HFF-Myc (cell line): Measurements from ENCODE around the gene UNC80.

Source experiments
- DNase-seq: peaks from one replicate; pipeline ENCODE4 v3.0.0-alpha.2; 2011; ENCODE audit warnings: low read depth; ENCODE audit errors: extremely low read depth
- H3K4me3 ChIP-seq: replicated peaks from 2 replicates; pipeline ENCODE4 v1.5.1; 2011; ENCODE audit warnings: low read depth, mild to moderate bottlenecking, control low read depth, low read length
- TF ChIP-seq, protein P1 (sequence below): IDR thresholded peaks from 2 replicates; pipeline ENCODE4 v1.5.1; 2012; ENCODE audit warnings: mild to moderate bottlenecking, low read depth, low read length, control low read depth; ENCODE audit errors: missing control alignments

Gene UNC80

DNA sequence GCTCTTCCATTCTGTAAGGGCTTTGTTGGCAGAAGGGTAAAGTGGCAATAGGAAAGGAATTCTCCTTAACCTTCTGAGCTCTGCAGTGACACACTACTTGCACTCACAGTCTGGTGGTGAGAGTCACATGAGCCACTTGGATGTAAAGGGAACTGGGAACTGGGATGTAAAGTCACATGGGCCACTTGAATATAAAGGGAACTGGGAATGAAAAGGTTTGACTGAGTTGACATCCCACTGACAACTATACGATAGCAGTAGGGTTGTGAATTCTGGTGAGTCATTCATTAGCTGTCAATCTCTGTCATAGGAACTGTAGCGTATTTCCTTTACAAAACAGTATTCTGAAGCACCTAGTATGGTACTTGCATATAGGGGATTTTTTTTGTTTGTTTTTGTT is 236.3 kb downstream of the UNC80 start:
- DNase-seq, result no peak
- TF ChIP-seq, protein P1, sequence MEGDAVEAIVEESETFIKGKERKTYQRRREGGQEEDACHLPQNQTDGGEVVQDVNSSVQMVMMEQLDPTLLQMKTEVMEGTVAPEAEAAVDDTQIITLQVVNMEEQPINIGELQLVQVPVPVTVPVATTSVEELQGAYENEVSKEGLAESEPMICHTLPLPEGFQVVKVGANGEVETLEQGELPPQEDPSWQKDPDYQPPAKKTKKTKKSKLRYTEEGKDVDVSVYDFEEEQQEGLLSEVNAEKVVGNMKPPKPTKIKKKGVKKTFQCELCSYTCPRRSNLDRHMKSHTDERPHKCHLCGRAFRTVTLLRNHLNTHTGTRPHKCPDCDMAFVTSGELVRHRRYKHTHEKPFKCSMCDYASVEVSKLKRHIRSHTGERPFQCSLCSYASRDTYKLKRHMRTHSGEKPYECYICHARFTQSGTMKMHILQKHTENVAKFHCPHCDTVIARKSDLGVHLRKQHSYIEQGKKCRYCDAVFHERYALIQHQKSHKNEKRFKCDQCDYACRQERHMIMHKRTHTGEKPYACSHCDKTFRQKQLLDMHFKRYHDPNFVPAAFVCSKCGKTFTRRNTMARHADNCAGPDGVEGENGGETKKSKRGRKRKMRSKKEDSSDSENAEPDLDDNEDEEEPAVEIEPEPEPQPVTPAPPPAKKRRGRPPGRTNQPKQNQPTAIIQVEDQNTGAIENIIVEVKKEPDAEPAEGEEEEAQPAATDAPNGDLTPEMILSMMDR, result no peak
- no peak overlapping the region for H3K4me3 ChIP-seq

DNA sequence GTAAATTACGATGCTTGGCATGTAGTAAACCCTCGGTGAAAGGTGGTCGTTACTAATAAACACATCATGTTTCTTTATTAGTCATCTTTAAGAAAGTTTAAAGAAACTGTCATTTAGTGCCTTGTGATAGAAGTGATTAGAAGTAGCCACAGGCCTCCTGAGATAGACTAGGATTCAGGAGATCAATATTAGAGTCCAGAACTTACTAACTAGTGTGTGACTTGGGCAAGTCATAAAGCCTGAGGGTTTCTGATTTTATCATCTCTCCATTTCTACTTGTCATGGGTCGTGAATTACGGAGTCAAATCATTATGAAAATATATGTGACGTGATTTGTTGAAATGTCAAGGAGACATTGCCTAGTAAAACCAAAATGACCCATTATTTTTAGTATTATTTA is 237.5 kb downstream of the UNC80 start:
- TF ChIP-seq, protein P1, result no peak
- no peak overlapping the region for H3K4me3 ChIP-seq
- no peak for DNase-seq

DNA sequence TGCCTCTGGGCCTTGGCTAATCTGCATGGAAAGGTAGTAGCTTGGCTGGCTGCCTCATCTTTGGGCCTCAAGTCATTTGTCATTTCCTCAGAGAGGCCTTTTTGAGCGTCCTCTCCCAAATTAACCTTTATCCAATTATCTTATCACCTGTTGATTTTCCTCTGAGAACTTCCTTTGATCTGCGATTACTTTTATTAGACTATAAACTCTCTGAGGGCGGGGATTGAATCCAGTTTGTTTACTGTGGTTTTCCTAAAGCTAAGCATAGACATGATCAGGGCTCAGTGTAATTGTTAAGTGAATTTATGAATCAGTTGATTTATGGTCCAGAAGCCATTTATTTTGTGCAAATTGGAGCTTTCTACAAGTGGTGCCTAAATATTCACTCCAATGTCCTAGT is 238.3 kb downstream of the UNC80 start:
- H3K4me3 ChIP-seq, result no peak overlapping the region
- TF ChIP-seq, protein P1, result no peak
- no peak for DNase-seq

DNA sequence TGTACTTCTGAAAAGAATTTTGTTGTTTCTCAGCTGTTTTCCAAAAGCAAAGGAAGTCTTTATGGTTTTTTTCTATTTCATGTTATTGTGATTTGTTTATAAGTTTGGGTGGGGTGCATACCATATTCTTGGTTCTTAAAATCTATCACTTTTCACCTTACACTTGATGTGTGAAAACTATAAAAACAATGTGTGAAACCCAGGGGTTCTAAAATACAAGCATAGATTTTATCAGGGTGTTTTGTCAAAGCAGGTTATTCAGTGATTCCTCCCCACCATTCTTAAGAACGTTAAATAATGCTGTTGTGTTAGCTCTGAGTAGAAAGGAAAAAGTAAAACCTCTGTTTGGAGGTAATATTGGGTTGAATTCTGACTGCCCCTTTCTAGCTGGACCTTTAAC is 248.5 kb downstream of the UNC80 start:
- no peak for DNase-seq
- TF ChIP-seq, protein P1, result no peak

DNA sequence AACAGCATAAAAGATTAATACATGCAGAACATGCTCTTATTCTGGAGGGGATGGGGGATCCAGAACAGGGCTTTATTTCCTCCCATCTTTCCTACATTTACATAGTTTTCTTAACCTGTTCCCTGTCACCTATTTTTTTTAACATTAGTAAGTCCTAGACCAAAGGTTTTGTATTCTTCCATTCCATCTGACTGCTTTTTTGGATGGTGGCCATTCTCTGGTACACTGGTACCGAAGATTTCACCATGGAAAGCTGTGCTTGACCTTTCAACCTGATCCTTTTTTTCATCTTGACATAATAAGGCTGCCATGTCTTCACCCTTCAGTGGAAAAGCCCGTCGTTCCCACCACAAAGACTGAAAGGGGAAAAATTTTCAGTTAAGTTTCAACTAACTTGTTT is 251.2 kb downstream of the UNC80 start:
- TF ChIP-seq, protein P1, result no peak
- no peak for DNase-seq

More for the DNA sequence above, 248.5 kb downstream of the UNC80 start:
- no peak overlapping the region for H3K4me3 ChIP-seq

DNA sequence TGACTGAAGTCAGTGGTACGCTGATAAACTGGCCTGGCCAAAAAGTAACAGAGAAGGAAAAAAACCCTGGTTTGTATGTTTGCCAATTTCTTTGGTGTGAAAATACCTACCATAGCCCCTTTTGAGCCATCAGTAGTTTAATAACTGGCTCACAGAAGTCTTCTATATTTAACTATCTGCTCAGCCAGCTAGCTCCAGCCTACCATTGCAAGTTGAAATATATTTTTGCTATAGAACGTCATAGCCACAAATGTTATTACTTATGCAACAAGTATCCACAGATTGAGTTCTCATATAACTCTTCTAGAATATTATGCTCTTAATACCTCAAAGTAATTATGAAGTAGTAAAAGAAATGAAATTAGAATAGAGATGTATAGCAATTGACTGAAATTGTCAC is 256.0 kb downstream of the UNC80 start:
- no peak for DNase-seq
- TF ChIP-seq, protein P1, result no peak

More for the DNA sequence above, 251.2 kb downstream of the UNC80 start:
- no peak overlapping the region for H3K4me3 ChIP-seq

DNA sequence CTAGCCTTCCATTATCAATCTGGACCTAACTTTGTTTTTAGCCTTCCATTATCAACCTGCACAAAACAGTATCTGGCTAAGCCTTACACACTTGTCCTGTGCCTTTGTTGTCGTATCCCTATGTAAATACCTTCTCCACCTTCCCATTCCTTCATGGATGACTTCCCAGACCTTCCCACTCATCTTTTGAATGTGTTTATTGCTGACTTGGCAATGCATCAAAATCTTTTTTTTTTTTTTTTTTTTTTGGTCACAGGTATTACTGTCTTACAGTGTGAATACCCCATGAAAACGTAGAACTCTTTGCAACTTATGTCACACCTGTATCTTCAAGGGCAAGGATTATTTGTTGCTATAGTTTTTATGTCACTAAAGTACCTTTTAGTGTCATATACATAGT is 256.5 kb downstream of the UNC80 start:
- no peak overlapping the region for H3K4me3 ChIP-seq
- no peak for DNase-seq
- TF ChIP-seq, protein P1, result no peak

More for the DNA sequence above, 256.0 kb downstream of the UNC80 start:
- no peak overlapping the region for H3K4me3 ChIP-seq
